Measurements from ENCODE around the gene GDAP1L1. TPM values are rescaled to one million over a fixed set of nuclear protein-coding genes. Genes with fewer than 3 reads are reported as not detected.

Gene GDAP1L1
- total RNA-seq, 1 experiment from 2014 or later: not detected

DNA sequence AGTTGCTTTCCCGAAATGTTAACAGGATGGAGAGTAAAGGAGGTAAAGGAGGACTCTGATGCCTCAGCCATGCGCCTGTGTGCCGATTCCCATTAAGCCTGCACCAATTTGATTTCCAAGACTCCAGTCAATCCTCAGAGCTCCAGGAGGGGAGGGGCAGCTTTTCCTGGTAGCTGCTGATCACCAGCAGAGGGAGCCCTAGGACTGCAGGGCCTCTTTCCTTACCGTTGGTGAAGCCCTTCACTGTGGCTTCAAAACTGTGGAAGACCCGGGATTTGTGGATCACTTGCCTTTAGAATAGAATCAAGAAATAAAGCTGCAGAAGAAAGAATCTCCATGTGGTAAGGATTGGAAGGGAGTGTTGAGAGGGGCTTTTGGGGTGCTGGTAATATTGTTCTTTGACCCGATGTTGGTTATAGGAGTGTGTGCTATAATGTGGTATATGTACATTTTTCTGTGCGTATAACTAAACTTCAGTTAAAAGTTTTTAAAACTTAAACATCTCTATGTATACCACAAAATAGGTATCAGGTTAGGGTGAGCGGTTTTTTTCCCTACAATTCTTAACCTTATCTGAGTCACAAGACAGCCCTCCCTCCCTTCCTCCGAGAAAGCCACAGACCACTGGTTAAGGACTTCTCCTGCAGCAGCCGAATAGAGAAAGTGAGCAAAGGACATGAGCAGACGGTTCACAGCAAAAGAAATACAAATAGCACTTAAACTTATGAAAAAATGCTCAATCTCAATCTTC is 29.6 kb upstream of the GDAP1L1 start:
- Histone ChIP-seq H3K9me3 (ENCODE audit: insufficient read depth, low read depth) (no peaks in the 10 kb centered on the region), H3K9me2 (ENCODE audit: insufficient read depth) (no peaks in the 10 kb centered on the region), H3K79me2 (ENCODE audit: low read depth) (peaks cover 6% of the 10 kb centered on the region; the same call in 1 of the 2 replicates), H4K20me1 (ENCODE audit: insufficient read depth) (no peaks in the 10 kb centered on the region), H3F3A (ENCODE audit: insufficient read depth, low read depth) (peaks cover 6% of the 10 kb centered on the region; the same call in 1 of the 2 replicates), H2AFZ (no peak overlapping the region), H3K4me2 (no peak overlapping the region), H3K4me3 (no peak overlapping the region), H3K4me1 (replicated peaks; ENCODE audit: insufficient read depth) (no peaks in the 10 kb centered on the region; the same call in 1 of the 2 replicates), H3K36me3 (ENCODE audit: low read depth) (no peaks in the 10 kb centered on the region), H3K27ac (no peak overlapping the region), H3K27me3 (ENCODE audit: insufficient read depth, low read depth) (no peaks in the 10 kb centered on the region)
- intact Hi-C loops (cut with micrococcal nuclease; ENCODE audit: unreplicated experiment): loop anchor here (1.0 to 5.0 kb wide), 7 partner anchors 94 to 770 kb away; partner anchors contain the start of gene FITM2
- ChIA-PET POLR2A (ENCODE audit: unreplicated experiment) (interaction anchor here (0.5 to 0.6 kb wide), 3 partner anchors 34 to 275 kb away, joined by 3 to 11 read pairs (median 5); no protein-coding TSS in a partner anchor), CTCF (interaction anchor here (0.6 to 2.8 kb wide), 10 partner anchors 12 to 466 kb away, joined by 3 to 28 read pairs (median 4); partner anchors contain the start of gene FITM2)
- peak; percentile 58 to 76 for DNase-seq
- no TSS peak for BruUV-seq (replicated peaks)
- TF ChIP-seq, protein P1, sequence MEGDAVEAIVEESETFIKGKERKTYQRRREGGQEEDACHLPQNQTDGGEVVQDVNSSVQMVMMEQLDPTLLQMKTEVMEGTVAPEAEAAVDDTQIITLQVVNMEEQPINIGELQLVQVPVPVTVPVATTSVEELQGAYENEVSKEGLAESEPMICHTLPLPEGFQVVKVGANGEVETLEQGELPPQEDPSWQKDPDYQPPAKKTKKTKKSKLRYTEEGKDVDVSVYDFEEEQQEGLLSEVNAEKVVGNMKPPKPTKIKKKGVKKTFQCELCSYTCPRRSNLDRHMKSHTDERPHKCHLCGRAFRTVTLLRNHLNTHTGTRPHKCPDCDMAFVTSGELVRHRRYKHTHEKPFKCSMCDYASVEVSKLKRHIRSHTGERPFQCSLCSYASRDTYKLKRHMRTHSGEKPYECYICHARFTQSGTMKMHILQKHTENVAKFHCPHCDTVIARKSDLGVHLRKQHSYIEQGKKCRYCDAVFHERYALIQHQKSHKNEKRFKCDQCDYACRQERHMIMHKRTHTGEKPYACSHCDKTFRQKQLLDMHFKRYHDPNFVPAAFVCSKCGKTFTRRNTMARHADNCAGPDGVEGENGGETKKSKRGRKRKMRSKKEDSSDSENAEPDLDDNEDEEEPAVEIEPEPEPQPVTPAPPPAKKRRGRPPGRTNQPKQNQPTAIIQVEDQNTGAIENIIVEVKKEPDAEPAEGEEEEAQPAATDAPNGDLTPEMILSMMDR (conservative IDR thresholded peaks at IDR 0.05): peak; percentile 98
- no peak for TF ChIP-seq EZH2 (IDR thresholded peaks at IDR 0.05; ENCODE audit: low read depth)

DNA sequence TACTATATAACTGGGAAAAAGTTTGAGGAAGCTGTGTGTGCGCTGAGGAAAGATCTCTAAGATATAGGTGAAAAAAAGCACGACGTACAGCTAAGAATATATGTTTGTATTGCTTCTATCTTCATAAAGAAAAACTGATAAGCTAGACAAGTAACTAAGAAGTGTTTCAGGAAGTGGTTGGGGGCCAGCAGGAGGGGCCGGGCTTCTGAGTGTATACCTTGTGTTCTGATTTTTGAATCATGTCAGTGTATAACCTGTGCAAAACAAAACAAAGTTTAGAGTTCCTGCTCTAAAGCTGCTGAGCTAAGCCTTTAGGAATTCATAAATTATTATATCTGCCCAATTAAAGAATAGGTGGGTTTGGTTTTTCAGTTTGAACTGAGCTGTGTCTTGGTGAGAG is 28.7 kb upstream of the GDAP1L1 start:
- Histone ChIP-seq H3K36me3 (ENCODE audit: low read depth) (no peaks in the 10 kb centered on the region), H3K4me3 (no peak overlapping the region), H3K4me2 (no peak overlapping the region), H3K27ac (no peak overlapping the region), H3K9me2 (ENCODE audit: insufficient read depth) (no peaks in the 10 kb centered on the region), H3K79me2 (ENCODE audit: low read depth) (no peaks in the 10 kb centered on the region), H3F3A (ENCODE audit: insufficient read depth, low read depth) (no peaks in the 10 kb centered on the region), H3K4me1 (replicated peaks; ENCODE audit: insufficient read depth) (no peaks in the 10 kb centered on the region), H2AFZ (no peak overlapping the region), H4K20me1 (ENCODE audit: insufficient read depth) (no peaks in the 10 kb centered on the region), H3K9me3 (ENCODE audit: insufficient read depth, low read depth) (no peaks in the 10 kb centered on the region), H3K27me3 (ENCODE audit: insufficient read depth, low read depth) (no peaks in the 10 kb centered on the region)
- TF ChIP-seq EZH2 (IDR thresholded peaks at IDR 0.05; ENCODE audit: low read depth): no peak
- TF ChIP-seq, protein P1 (conservative IDR thresholded peaks at IDR 0.05): no peak
- no TSS peak for BruUV-seq (replicated peaks)
- no peak for DNase-seq
- ChIA-PET POLR2A (ENCODE audit: unreplicated experiment) (interaction anchor here (0.5 to 0.8 kb wide), 3 partner anchors 13 to 99 kb away, joined by 3 to 34 read pairs (median 9); no protein-coding TSS in a partner anchor), CTCF (interaction anchor here (0.5 to 2.8 kb wide), 7 partner anchors 85 to 436 kb away, joined by 3 to 28 read pairs (median 3); partner anchors contain the start of gene FITM2)
- intact Hi-C loops (cut with micrococcal nuclease; ENCODE audit: unreplicated experiment): loop anchor here (5.0 kb wide), 2 partner anchors 464 to 771 kb away; no protein-coding TSS in a partner anchor

DNA sequence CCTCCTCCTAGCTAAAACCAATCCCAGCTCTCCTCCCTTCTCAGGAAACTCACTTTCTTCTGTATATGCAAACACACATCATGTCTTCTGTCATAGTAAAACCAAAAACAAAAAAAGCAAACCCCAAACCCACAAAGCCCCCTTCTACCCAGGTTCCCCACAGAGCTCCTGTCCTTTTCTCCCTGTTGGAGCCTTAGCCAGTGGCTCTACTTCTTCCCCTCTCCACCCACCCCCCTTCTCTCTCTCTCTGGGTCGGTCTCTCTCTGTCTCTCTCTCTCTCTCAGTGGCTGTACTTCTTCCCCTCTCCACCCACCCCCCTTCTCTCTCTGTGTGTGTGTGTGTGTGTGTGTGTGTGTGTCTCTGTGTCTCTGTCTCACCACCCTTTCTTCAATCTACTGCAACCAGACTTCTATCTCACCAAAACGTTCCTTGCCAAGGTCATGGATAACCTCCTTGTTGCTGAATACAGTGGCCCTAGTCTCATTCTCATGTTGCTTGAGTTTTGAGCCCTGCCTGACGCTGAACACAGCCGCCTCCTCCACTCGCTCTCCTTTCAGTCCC is 27.9 kb upstream of the GDAP1L1 start:
- Histone ChIP-seq H3K9me3 (ENCODE audit: insufficient read depth, low read depth) (no peaks in the 10 kb centered on the region), H3F3A (ENCODE audit: insufficient read depth, low read depth) (no peaks in the 10 kb centered on the region), H3K4me3 (no peak overlapping the region), H2AFZ (no peak overlapping the region), H3K9me2 (ENCODE audit: insufficient read depth) (no peaks in the 10 kb centered on the region), H3K27ac (no peak overlapping the region), H4K20me1 (ENCODE audit: insufficient read depth) (no peaks in the 10 kb centered on the region), H3K36me3 (ENCODE audit: low read depth) (no peaks in the 10 kb centered on the region), H3K27me3 (ENCODE audit: insufficient read depth, low read depth) (no peaks in the 10 kb centered on the region), H3K4me2 (no peak overlapping the region), H3K4me1 (replicated peaks; ENCODE audit: insufficient read depth) (no peaks in the 10 kb centered on the region), H3K79me2 (ENCODE audit: low read depth) (no peaks in the 10 kb centered on the region)
- DNase-seq: no peak
- BruUV-seq (replicated peaks): no TSS peak
- CTCF ChIA-PET: interaction anchor here (0.6 to 2.8 kb wide), 5 partner anchors 92 to 188 kb away, joined by 3 to 28 read pairs (median 3); partner anchors contain the start of gene FITM2
- intact Hi-C loops (cut with micrococcal nuclease; ENCODE audit: unreplicated experiment): loop anchor here (5.0 kb wide), 2 partner anchors 463 to 772 kb away; no protein-coding TSS in a partner anchor
- TF ChIP-seq, protein P1 (conservative IDR thresholded peaks at IDR 0.05): no peak
- TF ChIP-seq EZH2 (IDR thresholded peaks at IDR 0.05; ENCODE audit: low read depth): no peak
- POLR2A ChIA-PET (ENCODE audit: unreplicated experiment): interaction anchor here (0.5 to 0.8 kb wide), 3 partner anchors 14 to 99 kb away, joined by 3 to 34 read pairs (median 9); no protein-coding TSS in a partner anchor
